ENCODE measurements around the gene GRHPR.
"Not testable (repeated sequence)": the region's sequence is repeated elsewhere in the genome, so short reads cannot be mapped to it uniquely, and the experiment has no call there.

Gene GRHPR

DNA sequence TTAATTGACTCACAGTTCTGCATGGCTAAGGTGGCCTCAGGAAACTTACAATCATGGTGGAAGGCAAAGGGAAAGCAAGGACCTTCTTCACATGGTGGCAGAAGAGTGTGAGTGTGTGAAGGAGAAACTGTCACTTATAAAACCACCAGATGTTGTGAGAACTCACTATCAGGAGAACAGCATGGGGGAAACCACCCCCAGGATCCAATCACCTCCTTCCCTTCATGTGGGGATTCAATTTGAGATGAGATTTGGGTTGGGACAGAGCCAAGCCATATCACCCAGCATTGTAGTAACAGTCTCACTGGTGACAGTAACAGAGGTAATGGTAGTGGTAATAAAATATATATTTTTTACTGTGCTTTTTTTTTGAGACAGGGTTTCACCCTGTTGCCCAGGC lies 24.6 kb downstream of the GRHPR start:
- DNase-seq (ENCODE audit: low spot score): no peak

DNA sequence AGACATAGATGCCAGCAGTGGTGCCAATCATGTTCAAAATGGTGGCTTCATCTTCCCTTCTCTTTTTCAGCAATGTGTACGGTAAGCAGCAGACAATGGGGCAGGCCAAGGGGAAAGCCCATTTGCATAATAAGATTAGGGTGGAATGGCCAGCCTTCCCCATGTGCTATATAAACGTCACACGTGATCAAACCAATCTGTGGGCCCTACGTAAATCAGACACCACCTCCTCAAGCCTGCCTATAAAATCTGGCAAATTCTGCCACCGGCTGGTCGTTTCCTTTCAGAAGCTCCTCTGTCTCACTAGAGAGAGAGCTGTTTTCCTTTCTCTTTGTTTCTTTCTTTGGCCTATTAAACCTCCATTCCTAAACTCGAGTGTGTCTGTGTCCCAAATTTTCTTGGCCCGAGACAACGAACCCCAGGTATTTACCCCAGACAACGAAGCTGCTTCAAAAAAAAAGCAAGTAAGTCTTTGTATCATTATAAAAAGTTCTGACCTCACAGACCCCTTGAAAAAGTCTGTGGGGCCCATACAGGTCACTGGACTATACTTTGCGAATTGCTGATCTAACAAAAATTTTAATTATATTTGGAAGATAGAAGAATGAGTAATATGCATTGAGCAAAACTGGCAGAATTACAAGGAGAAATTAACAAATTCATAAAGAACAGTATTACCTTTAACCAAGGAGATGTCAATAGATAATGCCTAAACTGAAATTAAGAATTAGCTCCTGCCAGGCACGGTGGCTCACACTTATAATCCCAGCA lies 27.6 kb downstream of the GRHPR start:
- DNase-seq (ENCODE audit: low spot score): no peak

DNA sequence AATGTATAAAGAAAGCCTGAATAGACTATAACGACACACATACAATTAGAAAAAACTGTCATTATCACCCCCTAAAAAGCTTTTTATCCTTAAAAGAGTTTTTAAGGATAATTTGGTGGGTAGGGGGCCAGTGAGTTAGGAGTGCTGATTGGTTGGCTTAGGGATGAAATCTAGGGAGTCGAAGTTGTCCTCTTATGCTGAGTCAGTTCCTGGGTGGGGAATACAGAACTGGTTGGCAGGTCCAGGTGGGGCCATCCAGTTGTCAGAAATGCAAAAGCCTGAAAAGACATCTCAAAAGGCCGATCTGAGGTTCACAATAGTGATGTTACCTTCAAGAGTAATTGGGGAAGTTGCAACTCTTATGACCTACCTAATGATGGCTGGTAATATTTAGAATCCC lies 29.1 kb downstream of the GRHPR start:
- no peak for DNase-seq (ENCODE audit: low spot score)

DNA sequence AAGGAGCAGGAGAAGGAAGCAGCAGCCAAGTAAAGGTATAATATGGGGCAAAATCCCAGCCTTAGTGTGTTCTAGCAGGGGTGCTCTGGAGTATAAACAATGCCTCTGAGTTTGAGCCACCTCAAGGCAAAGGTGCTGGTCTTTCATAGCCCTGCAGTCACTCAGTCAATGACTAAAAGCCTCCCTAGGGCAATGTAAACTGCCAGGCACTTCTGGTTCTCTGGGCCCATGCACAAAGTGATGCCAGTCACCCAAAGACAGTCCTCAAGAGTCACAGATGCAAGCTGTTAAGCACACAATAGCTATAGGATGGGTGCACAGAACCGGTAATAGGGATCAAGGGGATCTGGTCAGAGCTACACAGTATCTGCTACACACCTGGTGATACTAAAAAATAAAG lies 30.1 kb downstream of the GRHPR start:
- DNase-seq (ENCODE audit: low spot score): no peak

DNA sequence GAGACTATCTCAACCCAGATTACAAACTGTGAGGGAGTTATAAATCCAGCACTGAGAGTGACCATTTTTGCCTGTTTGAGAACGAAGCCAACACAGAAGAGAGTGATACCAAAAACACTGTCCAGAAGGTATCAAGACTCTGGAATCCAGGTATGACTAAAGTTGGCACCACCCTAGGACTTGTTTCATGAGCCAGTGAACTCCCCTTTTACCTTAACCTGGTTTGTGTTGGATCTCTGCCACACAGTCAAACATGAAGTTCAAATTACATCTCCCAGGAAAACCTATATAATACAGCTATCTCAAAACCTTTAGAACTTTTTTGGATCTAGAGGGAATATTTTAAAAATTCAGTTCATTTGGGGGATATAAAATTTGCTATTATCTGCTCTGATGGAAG lies 31.3 kb downstream of the GRHPR start:
- no peak for DNase-seq (ENCODE audit: low spot score)

DNA sequence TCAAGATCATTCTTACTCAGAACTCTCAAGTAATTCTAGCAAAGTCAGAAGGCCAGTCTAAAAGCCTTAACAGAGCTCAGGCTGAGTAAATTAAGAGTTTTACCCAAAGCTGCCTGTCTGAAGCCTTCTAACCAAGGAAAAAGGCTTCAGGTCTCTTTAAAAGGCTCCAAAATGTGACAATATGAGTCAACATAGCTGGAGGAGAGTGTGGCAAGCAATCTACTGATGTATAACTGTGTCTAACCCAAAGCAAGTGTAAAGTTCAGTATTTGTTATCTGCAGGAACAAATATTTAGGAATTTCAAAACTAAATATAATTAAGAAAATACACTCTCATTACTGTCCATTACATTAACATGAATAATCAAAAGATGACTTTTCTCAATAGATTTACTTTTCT lies 31.7 kb downstream of the GRHPR start:
- DNase-seq (ENCODE audit: low spot score): no peak

DNA sequence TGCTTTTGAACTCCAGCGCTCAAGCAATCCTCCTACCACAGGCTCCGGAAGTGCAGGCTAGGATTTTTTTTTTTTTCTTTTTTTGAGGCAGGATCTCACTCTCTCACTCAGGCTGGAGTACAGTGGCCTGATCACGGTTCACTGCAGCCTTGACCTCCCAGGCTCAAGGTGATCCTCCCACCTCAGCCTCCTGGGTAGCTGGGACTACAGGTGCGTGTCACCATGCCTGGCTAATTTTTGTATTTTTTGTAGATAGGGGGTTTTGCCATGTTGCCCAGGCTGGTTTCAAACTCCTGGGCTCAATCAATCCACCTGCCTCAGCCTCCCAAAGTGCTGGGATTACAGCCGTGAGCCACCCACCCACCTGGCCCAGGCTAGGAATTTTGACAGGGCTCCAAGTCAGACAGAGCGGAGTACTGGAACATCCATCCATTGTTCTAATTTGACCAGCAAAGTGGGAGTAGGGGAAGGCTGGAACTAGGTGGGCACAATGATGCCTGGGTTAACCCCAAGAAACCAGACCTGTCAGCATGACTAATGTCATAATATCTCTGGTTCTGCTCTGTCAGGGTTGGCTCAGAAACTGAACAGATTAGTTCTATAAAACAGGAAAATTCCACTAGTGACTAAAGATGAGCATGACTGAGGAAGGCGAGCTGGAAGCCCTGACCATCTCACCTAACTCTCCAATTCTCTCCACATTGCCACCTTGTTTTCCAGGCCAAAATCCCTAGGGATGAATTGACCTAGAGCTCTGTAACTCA lies 33.6 kb downstream of the GRHPR start:
- no peak for DNase-seq (ENCODE audit: low spot score)

DNA sequence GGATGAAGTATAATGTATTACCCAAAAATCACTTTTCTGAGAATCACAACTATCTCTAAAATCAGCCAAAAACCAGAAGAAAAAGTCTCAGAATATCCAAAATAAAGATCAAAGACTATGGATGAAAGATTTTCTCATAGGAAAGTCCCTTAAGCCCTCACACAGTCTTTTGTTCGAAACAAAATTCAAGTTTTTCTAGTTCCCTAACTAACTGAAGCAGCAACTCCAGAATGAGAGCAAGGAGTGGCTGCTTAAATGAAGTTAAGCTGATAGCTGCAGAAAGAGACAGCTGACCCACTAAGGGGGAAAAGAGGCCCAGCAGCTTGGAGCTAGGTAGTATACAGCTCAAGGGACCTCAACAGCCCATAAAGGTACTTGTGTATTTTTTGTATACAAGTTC lies 34.3 kb downstream of the GRHPR start:
- DNase-seq (ENCODE audit: low spot score): no peak

DNA sequence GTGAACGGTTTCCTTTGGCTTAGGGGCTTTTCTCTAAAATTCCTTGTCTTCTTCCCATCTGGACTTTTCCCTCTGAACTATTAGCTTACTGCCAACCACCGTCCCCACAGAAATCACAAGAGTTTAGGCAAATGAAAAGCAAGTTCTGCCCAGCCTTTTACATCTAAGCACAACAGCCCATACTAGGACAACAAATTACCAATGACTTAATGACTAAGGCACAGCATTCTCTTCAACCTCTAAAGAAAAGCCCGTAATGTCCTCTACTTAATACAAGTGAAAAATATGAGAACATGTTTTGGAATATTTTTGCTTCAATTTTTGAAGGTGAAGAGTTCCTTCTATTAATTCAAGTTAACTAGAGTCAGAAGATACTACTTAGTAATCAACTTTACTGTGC lies 41.5 kb downstream of the GRHPR start:
- no peak for DNase-seq (ENCODE audit: low spot score)

DNA sequence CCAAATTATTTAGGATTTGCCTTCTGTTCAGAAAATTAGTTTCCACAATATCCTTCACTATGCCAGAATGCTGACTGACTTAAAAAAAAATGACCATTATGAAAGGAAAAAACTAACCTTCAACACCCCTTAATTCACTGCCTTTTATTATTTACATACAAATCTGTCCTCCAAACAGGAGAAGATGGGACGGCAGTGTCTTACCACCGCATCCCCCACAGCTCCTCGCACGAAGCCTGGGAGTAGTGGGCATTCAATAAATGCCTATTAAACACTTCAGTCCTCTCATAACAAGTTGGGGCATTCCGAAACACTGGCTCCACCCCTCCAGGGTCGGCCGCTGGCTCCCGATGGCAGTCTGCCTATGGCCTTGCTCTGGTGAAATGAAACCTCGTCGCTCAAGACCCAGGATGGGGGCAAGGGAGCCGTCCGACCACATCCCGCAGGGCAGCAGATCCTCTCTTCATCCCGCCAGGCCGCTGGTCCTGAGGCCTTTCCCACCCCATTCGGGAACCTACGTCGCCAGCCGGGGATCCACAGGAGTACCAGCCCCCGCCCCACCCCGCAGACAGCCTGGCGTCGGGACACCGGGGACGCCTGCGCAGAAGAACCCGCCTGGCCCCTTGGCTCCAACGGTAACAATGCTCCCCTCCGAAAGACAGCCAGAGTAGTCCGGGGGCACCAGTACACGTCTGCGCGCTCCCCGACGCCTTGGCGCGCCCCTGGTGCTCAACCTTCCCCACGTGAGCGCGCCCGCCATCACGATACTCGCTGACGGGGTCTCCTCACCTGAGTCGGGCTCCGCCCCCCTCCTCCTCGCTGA lies 42.1 kb downstream of the GRHPR start:
- peak; percentile 72 for DNase-seq (ENCODE audit: low spot score)

DNA sequence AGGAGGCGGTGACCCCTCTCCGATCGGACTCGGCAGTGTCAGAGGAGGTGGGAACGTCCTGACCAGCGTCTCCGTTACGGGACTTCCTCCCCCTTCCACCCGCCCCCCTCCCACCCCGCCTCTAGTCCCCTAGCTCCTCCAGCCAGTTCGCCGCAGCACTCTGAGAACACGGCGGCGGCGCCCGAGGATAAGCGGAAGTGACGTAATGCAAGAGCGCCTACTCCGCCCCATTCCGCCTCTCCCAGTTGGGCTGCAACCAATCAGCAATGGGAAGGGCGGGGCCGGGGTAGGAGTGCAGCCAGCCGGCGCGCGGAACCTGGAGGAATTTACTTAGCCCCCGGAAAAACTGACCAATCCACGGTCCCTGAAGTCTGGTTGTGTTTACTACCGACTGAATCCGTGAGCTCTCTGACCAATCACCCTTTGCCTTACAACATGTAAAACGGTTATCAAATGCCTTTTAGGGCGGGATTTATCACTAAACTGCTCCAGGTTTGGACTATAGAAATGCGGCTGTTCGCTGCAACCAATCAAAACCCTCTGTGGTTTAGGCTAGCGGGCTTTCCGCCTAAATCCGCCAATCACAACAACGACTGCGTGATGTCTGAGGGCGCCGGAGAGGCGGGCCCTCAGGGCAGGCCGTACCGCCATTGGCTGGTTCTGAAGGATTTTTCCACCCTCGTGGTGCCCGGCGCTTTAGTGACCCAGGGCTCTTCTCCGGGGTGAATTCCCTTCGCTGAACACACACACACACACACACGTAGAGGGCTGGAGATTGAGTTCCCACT lies 42.9 kb downstream of the GRHPR start, which contains the start of gene ZBTB5:
Gene ZBTB5 (minus strand): TSS at position 202 of the 788 bp plus-strand sequence. CDS start 22,899 bp downstream, outside the sequence.
- DNase-seq (ENCODE audit: low spot score): peak; percentile 99

DNA sequence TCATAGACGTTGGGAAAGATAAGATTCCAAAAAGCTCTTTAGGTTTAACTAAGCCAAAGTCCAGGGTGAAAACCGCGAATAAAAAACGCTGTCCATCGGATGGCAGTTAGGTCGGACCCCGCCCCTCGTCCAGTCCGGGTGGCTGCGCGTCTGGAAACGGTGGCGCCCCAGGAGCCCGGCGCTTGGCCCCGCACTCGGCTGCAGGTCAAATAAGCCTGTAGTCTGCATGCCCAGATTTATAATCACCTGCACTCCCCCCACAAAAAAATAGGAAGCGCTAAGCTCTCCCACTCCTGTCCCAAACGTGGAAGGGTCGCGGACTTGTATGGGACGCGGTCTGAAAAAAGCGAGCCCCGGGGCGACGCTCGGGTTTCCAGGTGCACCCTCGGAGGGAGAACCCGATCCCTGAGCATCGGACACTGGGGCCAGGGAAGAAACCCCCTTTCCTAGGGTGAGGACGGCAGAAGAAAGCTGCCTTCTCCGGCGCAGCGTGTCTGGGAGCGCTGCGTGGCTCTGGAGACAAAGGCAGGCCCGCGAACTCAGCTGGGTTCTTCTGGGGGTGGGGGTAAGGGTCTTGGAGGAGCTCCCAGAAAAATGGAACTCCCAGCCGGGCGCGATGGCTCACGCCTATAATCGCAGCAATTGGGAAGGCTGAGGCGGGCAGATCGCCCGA lies 43.7 kb downstream of the GRHPR start:
- peak; percentile 65 for DNase-seq (ENCODE audit: low spot score)

DNA sequence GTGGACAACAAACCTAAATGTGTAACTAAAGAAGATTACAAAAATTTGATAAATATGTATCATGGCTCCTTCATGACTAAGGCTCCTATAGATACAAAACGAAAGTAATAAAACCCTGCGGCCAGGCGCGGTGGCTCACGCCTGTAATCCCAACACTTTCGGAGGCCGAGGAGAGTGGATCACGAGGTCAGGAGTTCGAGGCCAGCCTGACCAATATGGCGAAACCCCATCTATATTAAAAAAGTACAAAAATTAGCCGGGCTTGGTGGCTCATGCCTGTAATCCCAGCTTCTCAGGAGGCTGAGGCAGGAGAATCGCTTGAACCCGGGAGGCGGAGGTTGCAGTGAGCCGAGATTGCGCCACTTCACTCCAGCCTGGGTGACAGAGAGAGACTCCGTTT lies 45.0 kb downstream of the GRHPR start:
- not testable (repeated sequence) for DNase-seq (ENCODE audit: low spot score)

DNA sequence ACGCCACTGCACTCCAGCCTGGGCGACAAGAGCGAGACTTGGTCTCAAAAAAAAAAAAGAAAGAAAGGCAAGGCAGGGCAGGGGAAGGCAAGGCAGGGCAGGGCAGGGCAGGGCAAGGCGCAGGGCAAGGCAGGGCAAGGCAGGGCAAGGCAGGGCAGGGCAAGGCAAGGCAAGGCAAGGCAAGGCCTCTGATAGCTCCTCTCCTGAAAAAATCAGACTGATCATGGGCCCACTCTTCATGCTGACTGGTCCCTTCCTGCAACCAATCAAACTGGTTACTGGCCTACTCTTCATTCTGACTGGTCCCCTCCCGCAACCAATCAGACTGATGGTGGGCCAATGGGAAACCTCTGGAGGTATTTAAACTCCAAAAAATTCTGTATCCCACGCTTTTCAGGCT lies 46.1 kb downstream of the GRHPR start:
- no peak for DNase-seq (ENCODE audit: low spot score)

DNA sequence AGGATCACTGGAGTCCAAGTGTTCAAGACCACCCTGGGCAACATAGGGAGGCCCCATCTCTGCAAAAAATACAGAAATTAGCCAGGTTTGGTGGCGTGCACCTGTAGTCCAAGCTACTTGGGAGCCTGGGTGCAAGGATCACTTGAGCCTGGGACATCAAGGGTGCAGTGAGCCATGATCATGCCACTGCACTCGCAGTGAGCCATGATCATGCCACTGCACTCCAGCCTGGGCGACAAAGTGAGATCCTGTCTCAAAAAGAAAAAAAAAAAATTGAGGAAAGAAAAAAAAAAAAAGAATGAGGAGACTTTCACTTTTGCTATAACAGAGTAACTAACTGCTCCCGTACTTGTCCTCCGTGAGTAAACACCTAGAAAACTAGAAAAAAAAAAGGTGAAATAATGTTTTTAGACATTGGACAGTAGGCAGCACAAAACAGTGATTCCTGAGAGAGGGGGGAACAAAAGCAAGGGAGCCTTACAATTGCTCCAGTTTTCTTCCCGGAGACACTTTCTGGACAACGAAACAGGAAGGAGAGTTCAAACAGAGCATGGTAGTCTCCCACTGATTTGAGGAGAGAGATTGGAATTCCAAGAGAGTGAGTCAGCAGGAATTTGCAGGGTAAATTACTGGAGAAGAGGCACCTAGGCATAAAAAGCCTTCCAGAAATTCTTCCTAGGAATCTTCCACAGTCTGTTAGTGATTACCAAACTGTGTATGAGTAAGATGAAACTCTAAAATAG lies 49.6 kb downstream of the GRHPR start:
- peak; percentile 79 for DNase-seq (ENCODE audit: low spot score)

DNA sequence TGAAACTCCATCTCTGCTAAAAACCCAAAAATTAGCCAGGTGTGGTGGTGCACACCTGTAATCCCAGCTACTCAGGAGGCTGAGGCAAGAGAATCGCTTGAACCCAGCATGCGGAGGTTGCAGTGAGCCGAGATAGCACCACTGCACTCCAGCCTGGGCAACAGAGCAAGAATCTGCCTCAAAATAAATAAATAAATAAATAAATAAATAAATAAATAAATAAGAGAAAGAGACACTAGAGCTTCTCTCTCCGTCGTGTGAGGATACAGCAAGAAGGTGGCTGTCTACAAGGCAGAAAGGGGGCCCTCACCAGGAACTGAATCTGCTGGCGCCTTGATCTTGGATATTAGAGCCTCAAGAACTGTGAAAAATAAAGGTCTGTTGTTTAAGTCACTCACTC lies 51.5 kb downstream of the GRHPR start:
- DNase-seq (ENCODE audit: low spot score): not testable (repeated sequence)

DNA sequence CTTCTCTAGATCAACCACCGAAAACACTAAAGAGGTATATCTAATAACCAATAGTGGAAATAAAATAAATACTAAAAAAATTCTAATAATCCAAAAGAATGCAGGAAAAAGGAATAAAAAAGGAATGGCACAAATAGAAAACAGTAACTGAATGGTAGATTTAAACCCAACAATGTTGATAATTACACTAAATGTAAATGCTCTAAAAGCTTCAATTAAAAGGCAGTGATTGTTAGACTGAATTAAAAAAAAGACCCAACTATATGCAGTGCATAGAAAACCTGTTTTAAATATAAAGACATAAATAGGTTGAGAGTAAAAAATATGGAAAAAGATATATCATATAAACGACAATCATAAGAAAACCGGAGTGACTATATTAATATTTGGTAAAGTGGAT lies 51.9 kb downstream of the GRHPR start:
- no peak for DNase-seq (ENCODE audit: low spot score)

DNA sequence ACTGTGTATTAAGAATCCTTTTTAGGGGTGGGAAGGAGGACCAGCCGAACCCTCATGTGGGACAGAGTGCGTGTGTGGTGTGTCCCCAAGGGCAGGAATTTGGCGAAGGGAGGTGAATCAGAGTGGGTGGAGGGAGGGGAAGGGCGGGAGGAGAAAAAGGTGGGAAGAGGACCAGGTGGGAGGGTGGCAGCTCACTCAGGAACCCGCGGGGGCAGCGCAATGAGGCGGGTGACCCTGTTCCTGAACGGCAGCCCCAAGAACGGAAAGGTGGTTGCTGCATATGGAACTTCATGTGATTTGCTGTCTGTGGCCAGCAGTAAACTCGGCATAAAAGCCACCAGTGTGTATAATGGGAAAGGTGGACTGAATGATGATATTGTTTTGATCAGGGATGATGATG lies 54.4 kb downstream of the GRHPR start:
- no peak for DNase-seq (ENCODE audit: low spot score)

DNA sequence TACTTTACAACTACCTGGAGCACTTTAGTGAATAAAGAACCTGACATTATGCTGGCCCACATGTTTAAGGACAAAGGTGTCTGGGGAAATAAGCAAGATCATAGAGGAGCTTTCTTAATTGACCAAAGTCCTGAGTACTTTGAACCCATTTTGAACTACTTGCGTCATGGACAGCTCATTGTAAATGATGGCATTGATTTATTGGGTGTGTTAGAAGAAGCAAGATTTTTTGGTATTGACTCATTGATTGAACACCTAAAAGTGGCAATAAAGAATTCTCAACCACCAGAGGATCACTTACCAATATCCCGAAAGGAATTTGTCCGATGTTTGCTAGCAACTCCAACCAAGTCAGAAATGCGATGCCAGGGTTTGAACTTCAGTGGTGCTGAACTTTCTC lies 54.9 kb downstream of the GRHPR start:
- DNase-seq (ENCODE audit: low spot score): not testable (repeated sequence)

DNA sequence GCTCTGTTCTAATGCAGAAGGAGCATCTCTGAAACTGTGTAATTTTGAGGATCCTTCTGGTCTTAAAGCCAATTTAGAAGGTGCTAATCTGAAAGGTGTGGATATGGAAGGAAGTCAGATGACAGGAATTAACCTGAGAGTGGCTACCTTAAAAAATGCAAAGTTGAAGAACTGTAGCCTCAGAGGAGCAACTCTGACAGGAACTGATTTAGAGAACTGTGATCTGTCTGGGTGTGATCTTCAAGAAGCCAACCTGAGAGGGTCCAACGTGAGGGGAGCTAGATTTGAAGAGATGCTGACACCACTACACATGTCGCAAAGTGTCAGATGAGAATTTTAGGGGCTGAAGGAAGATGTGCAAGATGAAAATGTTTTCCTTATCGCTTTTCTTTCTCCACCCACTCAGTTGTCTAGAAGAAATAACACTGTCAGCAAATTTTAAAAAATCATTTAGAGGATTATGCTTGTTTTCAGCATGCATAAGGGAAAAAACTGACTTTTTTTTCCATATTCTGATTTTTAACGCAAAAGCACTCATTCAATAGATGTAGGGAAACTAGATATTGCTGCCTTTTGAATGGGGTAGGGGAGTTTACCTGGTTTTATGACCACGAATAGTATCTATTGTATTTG lies 55.6 kb downstream of the GRHPR start:
- not testable (repeated sequence) for DNase-seq (ENCODE audit: low spot score)

Measured in hepatic stellate cell (primary cell).